Measurements from ENCODE around the gene EEF1AKMT3. TPM values are rescaled to one million over a fixed set of nuclear protein-coding genes. Genes with fewer than 3 reads are reported as not detected.

The EEF1AKMT3 gene
- total RNA-seq, result 1 to 10 TPM; 3.6 to 4.6 TPM

GRCh38 chr12:57772429-57773322, at the start of gene EEF1AKMT3:
Gene EEF1AKMT3, plus strand, starts transcription at chr12:57772614. Its CDS starts 111 bp downstream, at chr12:57772725.
- Mint-ChIP-seq H3K4me1 (ENCODE audit: low read depth) (peaks cover 22% of the 10 kb centered on the region), H3K27me3 (ENCODE audit: low read depth) (peaks cover 2% of the 10 kb centered on the region), H3K9me3 (no peaks in the 10 kb centered on the region), H3K36me3 (ENCODE audit: low read depth) (peaks cover 29% of the 10 kb centered on the region), H3K4me3 (peak within 1 kb of the TSS; percentile 98), H3K27ac (peak within 1 kb of the TSS; percentile 95)
- DNase-seq, result peak; percentile 53
- CTCF ChIA-PET, result interaction anchor here (1.0 to 1.8 kb wide), 5 partner anchors 9 to 132 kb away, joined by 3 to 7 read pairs (median 5); no protein-coding TSS in a partner anchor
- intact Hi-C loops (cut with micrococcal nuclease), result loop anchor here (1.0 kb wide), 6 partner anchors 10 to 250 kb away; partner anchors contain the start of genes ATP23, CDK4, MBD6 and TSFM

GRCh38 chr12:57722716-57723629, 49.4 kb upstream of the EEF1AKMT3 start:
- Mint-ChIP-seq H3K27me3 (ENCODE audit: low read depth) (no peaks in the 10 kb centered on the region), H3K9me3 (no peaks in the 10 kb centered on the region), H3K4me3 (no peak overlapping the region), H3K4me1 (ENCODE audit: low read depth) (no peaks in the 10 kb centered on the region), H3K27ac (no peak overlapping the region), H3K36me3 (ENCODE audit: low read depth) (peaks cover 25% of the 10 kb centered on the region)
- intact Hi-C loops (cut with micrococcal nuclease), result no loop called here
- CTCF ChIA-PET, result no interaction called here
- DNase-seq, result no peak

- no peaks in the 10 kb centered on the region for H3K4me1 Mint-ChIP-seq (ENCODE audit: low read depth)
- intact Hi-C loops (cut with micrococcal nuclease), result no loop called here
- CTCF ChIA-PET, result interaction anchor here (1.5 kb wide), 1 partner anchor 18 kb away, joined by 5 read pairs; no protein-coding TSS in a partner anchor
- H3K36me3 Mint-ChIP-seq (ENCODE audit: low read depth), result peaks cover 25% of the 10 kb centered on the region
- H3K27ac Mint-ChIP-seq, result no peak overlapping the region
- no peaks in the 10 kb centered on the region for H3K9me3 Mint-ChIP-seq
- H3K27me3 Mint-ChIP-seq (ENCODE audit: low read depth), result no peaks in the 10 kb centered on the region
- no peak for DNase-seq
- no peak overlapping the region for H3K4me3 Mint-ChIP-seq
Observed at GRCh38 chr12:57723630-57723962, 48.8 kb upstream of the EEF1AKMT3 start.

GRCh38 chr12:57724003-57724935, 48.1 kb upstream of the EEF1AKMT3 start:
- H3K36me3 Mint-ChIP-seq (ENCODE audit: low read depth), result peaks cover 25% of the 10 kb centered on the region
- H3K27me3 Mint-ChIP-seq (ENCODE audit: low read depth), result no peaks in the 10 kb centered on the region
- no peaks in the 10 kb centered on the region for H3K9me3 Mint-ChIP-seq
- intact Hi-C loops (cut with micrococcal nuclease), result no loop called here
- no peak overlapping the region for H3K4me3 Mint-ChIP-seq
- H3K27ac Mint-ChIP-seq, result peak overlapping the region; percentile 0
- CTCF ChIA-PET, result interaction anchor here (0.9 to 1.5 kb wide), 3 partner anchors 9 to 97 kb away, joined by 3 to 5 read pairs (median 3); no protein-coding TSS in a partner anchor
- no peaks in the 10 kb centered on the region for H3K4me1 Mint-ChIP-seq (ENCODE audit: low read depth)
- no peak for DNase-seq

GRCh38 chr12:57724936-57725740, 47.3 kb upstream of the EEF1AKMT3 start:
- Mint-ChIP-seq H3K4me1 (ENCODE audit: low read depth) (no peaks in the 10 kb centered on the region), H3K36me3 (ENCODE audit: low read depth) (peaks cover 26% of the 10 kb centered on the region), H3K27ac (peak overlapping the region; percentile 0), H3K9me3 (no peaks in the 10 kb centered on the region), H3K27me3 (ENCODE audit: low read depth) (no peaks in the 10 kb centered on the region), H3K4me3 (no peak overlapping the region)
- CTCF ChIA-PET, result interaction anchor here (0.9 to 1.5 kb wide), 4 partner anchors 8 to 98 kb away, joined by 3 to 5 read pairs (median 3); no protein-coding TSS in a partner anchor
- no peak for DNase-seq
- intact Hi-C loops (cut with micrococcal nuclease), result no loop called here

- no peak overlapping the region for H3K4me3 Mint-ChIP-seq
- no peak overlapping the region for H3K27ac Mint-ChIP-seq
- H3K27me3 Mint-ChIP-seq (ENCODE audit: low read depth), result no peaks in the 10 kb centered on the region
- intact Hi-C loops (cut with micrococcal nuclease), result no loop called here
- H3K9me3 Mint-ChIP-seq, result no peaks in the 10 kb centered on the region
- DNase-seq, result no peak
- CTCF ChIA-PET, result interaction anchor here (1.0 to 1.5 kb wide), 3 partner anchors 9 to 19 kb away, joined by 3 to 4 read pairs (median 4); partner anchors contain the start of gene TSPAN31
- H3K36me3 Mint-ChIP-seq (ENCODE audit: low read depth), result peaks cover 27% of the 10 kb centered on the region
- H3K4me1 Mint-ChIP-seq (ENCODE audit: low read depth), result no peaks in the 10 kb centered on the region
Observed at GRCh38 chr12:57725851-57726150, 46.6 kb upstream of the EEF1AKMT3 start.

- CTCF ChIA-PET, result interaction anchor here (1.4 to 1.5 kb wide), 2 partner anchors 10 to 18 kb away, joined by 4 read pairs; partner anchors contain the start of gene TSPAN31
- Mint-ChIP-seq H3K27me3 (ENCODE audit: low read depth) (no peaks in the 10 kb centered on the region), H3K9me3 (no peaks in the 10 kb centered on the region), H3K36me3 (ENCODE audit: low read depth) (peaks cover 27% of the 10 kb centered on the region), H3K27ac (no peak overlapping the region), H3K4me1 (ENCODE audit: low read depth) (no peaks in the 10 kb centered on the region), H3K4me3 (no peak overlapping the region)
- intact Hi-C loops (cut with micrococcal nuclease), result no loop called here
- no peak for DNase-seq
Observed at GRCh38 chr12:57726151-57726883, 46.1 kb upstream of the EEF1AKMT3 start.

- DNase-seq, result no peak
- no peaks in the 10 kb centered on the region for H3K4me1 Mint-ChIP-seq (ENCODE audit: low read depth)
- no peak overlapping the region for H3K27ac Mint-ChIP-seq
- intact Hi-C loops (cut with micrococcal nuclease), result no loop called here
- H3K36me3 Mint-ChIP-seq (ENCODE audit: low read depth), result peaks cover 28% of the 10 kb centered on the region
- H3K9me3 Mint-ChIP-seq, result no peaks in the 10 kb centered on the region
- CTCF ChIA-PET, result interaction anchor here (1.4 to 1.5 kb wide), 2 partner anchors 10 to 17 kb away, joined by 4 read pairs; partner anchors contain the start of gene TSPAN31
- no peak overlapping the region for H3K4me3 Mint-ChIP-seq
- H3K27me3 Mint-ChIP-seq (ENCODE audit: low read depth), result no peaks in the 10 kb centered on the region
Observed at GRCh38 chr12:57726884-57727757, 45.3 kb upstream of the EEF1AKMT3 start.

GRCh38 chr12:57727758-57728395, 44.5 kb upstream of the EEF1AKMT3 start:
- no peak for DNase-seq
- H3K9me3 Mint-ChIP-seq, result no peaks in the 10 kb centered on the region
- intact Hi-C loops (cut with micrococcal nuclease), result no loop called here
- H3K27ac Mint-ChIP-seq, result no peak overlapping the region
- H3K36me3 Mint-ChIP-seq (ENCODE audit: low read depth), result peaks cover 33% of the 10 kb centered on the region
- no peaks in the 10 kb centered on the region for H3K27me3 Mint-ChIP-seq (ENCODE audit: low read depth)
- CTCF ChIA-PET, result interaction anchor here (1.0 to 1.9 kb wide), 2 partner anchors 13 to 16 kb away, joined by 3 to 7 read pairs; partner anchors contain the start of gene TSPAN31
- H3K4me3 Mint-ChIP-seq, result no peak overlapping the region
- no peaks in the 10 kb centered on the region for H3K4me1 Mint-ChIP-seq (ENCODE audit: low read depth)
